Trophoblast cell (in vitro differentiated cells and primary cell): Measurements from ENCODE around the gene CDK6.

Source experiments
- DNase-seq, 2 donors: peaks; one replicate each; pipeline ENCODE4 v3.0.0-alpha.2; 2016
- H2AFZ ChIP-seq: 2 replicates; pipeline ENCODE4 v1.6.1; 2013; ENCODE audit warnings: low read length, moderate library complexity, mild to moderate bottlenecking; ENCODE audit not compliant: insufficient read depth, poor library complexity
- H2AK5ac ChIP-seq: 2 replicates; pipeline ENCODE4 v1.6.1; 2013; ENCODE audit warnings: mild to moderate bottlenecking, low read length
- H2BK120ac ChIP-seq: 2 replicates; pipeline ENCODE4 v1.6.1; 2013; ENCODE audit warnings: low read length, mild to moderate bottlenecking, moderate library complexity; ENCODE audit not compliant: insufficient read depth, poor library complexity
- H2BK12ac ChIP-seq: 2 replicates; pipeline ENCODE4 v1.6.1; 2013; ENCODE audit warnings: mild to moderate bottlenecking, low read length, moderate library complexity
- H2BK5ac ChIP-seq: 2 replicates; pipeline ENCODE4 v1.6.1; 2013; ENCODE audit warnings: low read length, low read depth, moderate library complexity, mild to moderate bottlenecking; ENCODE audit not compliant: poor library complexity
- H3K14ac ChIP-seq: 2 replicates; pipeline ENCODE4 v1.6.1; 2013; ENCODE audit warnings: mild to moderate bottlenecking, low read length
- H3K18ac ChIP-seq: 2 replicates; pipeline ENCODE4 v1.6.1; 2013; ENCODE audit warnings: mild to moderate bottlenecking, low read length
- H3K23ac ChIP-seq: 2 replicates; pipeline ENCODE4 v1.6.1; 2013; ENCODE audit warnings: low read length
- H3K27ac ChIP-seq: 2 replicates; pipeline ENCODE4 v1.5.1; 2013; ENCODE audit warnings: low read depth, mild to moderate bottlenecking, inconsistent platforms, low read length, moderate library complexity
- H3K27me3 ChIP-seq: 2 replicates; pipeline ENCODE4 v1.6.1; 2013; ENCODE audit warnings: inconsistent platforms, mild to moderate bottlenecking, low read length, moderate library complexity; ENCODE audit not compliant: insufficient read depth
- H3K36me3 ChIP-seq, 2 experiments: 1 replicate in 1 of 2; 2 replicates in 1 of 2; pipeline ENCODE4 v1.6.1; 2013; ENCODE audit warnings: low read length in 2 of 2, mild to moderate bottlenecking in 2 of 2, moderate library complexity in 1 of 2; ENCODE audit not compliant: insufficient read depth in 2 of 2, control insufficient read depth in 1 of 2
- H3K4ac ChIP-seq: 2 replicates; pipeline ENCODE4 v1.6.1; 2013; ENCODE audit warnings: low read depth, mild to moderate bottlenecking, low read length, moderate library complexity
- H3K4me1 ChIP-seq, 2 experiments: 1 replicate in 1 of 2; 2 replicates in 1 of 2; pipeline ENCODE4 v1.6.1; 2013; ENCODE audit warnings: low read length in 2 of 2, mild to moderate bottlenecking in 2 of 2, moderate library complexity in 1 of 2; ENCODE audit not compliant: insufficient read depth in 2 of 2, control insufficient read depth in 1 of 2
- H3K4me2 ChIP-seq: 2 replicates; pipeline ENCODE4 v1.6.1; 2013; ENCODE audit warnings: inconsistent platforms, mild to moderate bottlenecking, low read length, moderate library complexity
- H3K4me3 ChIP-seq: 2 replicates; pipeline ENCODE4 v1.5.1; 2013; ENCODE audit warnings: mild to moderate bottlenecking, low read depth, low read length, inconsistent platforms
- H3K79me1 ChIP-seq: one replicate; pipeline ENCODE4 v1.6.1; 2013; ENCODE audit warnings: low read length
- H3K79me2 ChIP-seq: 2 replicates; pipeline ENCODE4 v1.6.1; 2013; ENCODE audit warnings: low read length, mild to moderate bottlenecking; ENCODE audit not compliant: control insufficient read depth, insufficient read depth, poor library complexity
- H3K9ac ChIP-seq: 2 replicates; pipeline ENCODE4 v1.6.1; 2013; ENCODE audit warnings: mild to moderate bottlenecking, low read length
- H3K9me3 ChIP-seq: 2 replicates; pipeline ENCODE4 v1.6.1; 2013; ENCODE audit warnings: low read depth, mild to moderate bottlenecking, control low read depth, inconsistent platforms, low read length; ENCODE audit not compliant: insufficient read depth
- H4K12ac ChIP-seq: 2 replicates; pipeline ENCODE4 v1.6.1; 2013; ENCODE audit warnings: low read depth, mild to moderate bottlenecking, low read length, moderate library complexity
- H4K8ac ChIP-seq: 2 replicates; pipeline ENCODE4 v1.6.1; 2013; ENCODE audit warnings: low read depth, mild to moderate bottlenecking, low read length, moderate library complexity
- H4K91ac ChIP-seq: one replicate; pipeline ENCODE4 v1.6.1; 2013; ENCODE audit warnings: low read depth, mild to moderate bottlenecking, low read length, moderate library complexity
- WGBS: extraction: QIAGEN DNeasy Blood & Tissue Kit; methylation state at CpG from one replicate; pipeline ENCODE4 v1.1.7; 2013; ENCODE audit warnings: missing lambda C conversion rate; ENCODE audit not compliant: insufficient read length, insufficient coverage; ENCODE audit errors: extremely low coverage; 5-methylcytosine and 5-hydroxymethylcytosine counted together

Gene CDK6

DNA sequence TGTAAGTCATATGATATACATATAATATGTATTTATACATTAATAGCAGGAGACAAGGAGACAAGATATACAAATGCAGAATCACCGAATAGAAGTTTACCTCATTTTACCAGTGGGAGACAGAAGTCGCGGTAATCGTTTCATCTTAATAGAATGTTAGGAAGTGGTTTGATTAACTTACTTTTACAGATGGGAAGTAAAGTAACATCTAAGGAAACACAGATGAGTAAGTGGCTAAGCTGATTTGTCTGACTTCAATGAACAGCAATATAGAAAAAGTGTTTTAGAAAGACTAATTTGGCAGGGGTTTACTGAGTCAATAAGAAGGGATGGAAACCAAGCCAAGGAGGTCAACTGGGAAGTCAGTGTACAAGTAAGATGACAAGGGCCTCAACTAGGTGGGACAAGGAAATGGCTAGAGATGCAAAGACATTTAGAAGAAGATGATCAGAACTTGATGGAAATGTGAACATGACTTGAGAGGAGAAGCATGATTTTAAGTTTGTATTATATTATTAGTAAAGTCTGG, 210.0 kb downstream of the CDK6 start:
- H3K14ac ChIP-seq: no peak overlapping the region
- H3K23ac ChIP-seq: no peak overlapping the region
- H3K27ac ChIP-seq: no peak overlapping the region
- no peak overlapping the region for H2BK12ac ChIP-seq
- no peak overlapping the region for H4K91ac ChIP-seq
- H3K27me3 ChIP-seq: no peaks in the 10 kb centered on the region
- H3K4me1 ChIP-seq: no peaks in the 10 kb centered on the region
- WGBS: no CpG with 5 or more reads among the region's 4 CpGs
- H2AFZ ChIP-seq: no peak overlapping the region
- H3K79me1 ChIP-seq: no peaks in the 10 kb centered on the region
- no peak overlapping the region for H3K9ac ChIP-seq
- H2BK5ac ChIP-seq: no peak overlapping the region
- H3K79me2 ChIP-seq: no peaks in the 10 kb centered on the region
- H3K4me2 ChIP-seq: no peak overlapping the region
- no peak for DNase-seq
- H3K18ac ChIP-seq: no peak overlapping the region
- no peak overlapping the region for H4K12ac ChIP-seq
- H2BK120ac ChIP-seq: no peak overlapping the region
- H4K8ac ChIP-seq: no peak overlapping the region
- H3K4me3 ChIP-seq: no peak overlapping the region
- peaks cover 0 to 5% of the 10 kb centered on the region in 2 experiments for H3K36me3 ChIP-seq
- no peak overlapping the region for H3K4ac ChIP-seq
- H2AK5ac ChIP-seq: no peak overlapping the region
- H3K9me3 ChIP-seq: no peaks in the 10 kb centered on the region

GRCh38 chr7:92625617-92626016, 210.8 kb downstream of the CDK6 start:
- Histone ChIP-seq H3K36me3 (peaks cover under 1 to 5% of the 10 kb centered on the region in 2 experiments), H2BK120ac (no peak overlapping the region), H2AFZ (no peak overlapping the region), H3K23ac (no peak overlapping the region), H3K79me1 (no peaks in the 10 kb centered on the region), H4K12ac (no peak overlapping the region), H3K4me2 (no peak overlapping the region), H2AK5ac (no peak overlapping the region), H2BK5ac (no peak overlapping the region), H2BK12ac (no peak overlapping the region), H3K79me2 (no peaks in the 10 kb centered on the region), H3K4me1 (no peaks in the 10 kb centered on the region), H3K9ac (no peak overlapping the region), H3K14ac (no peak overlapping the region), H3K27me3 (no peaks in the 10 kb centered on the region), H3K18ac (no peak overlapping the region), H3K27ac (no peak overlapping the region), H4K91ac (no peak overlapping the region), H3K4me3 (no peak overlapping the region), H3K9me3 (no peaks in the 10 kb centered on the region), H4K8ac (no peak overlapping the region), H3K4ac (no peak overlapping the region)
- DNase-seq: no peak

GRCh38 chr7:92624298-92624996, 211.9 kb downstream of the CDK6 start:
- no CpG with 5 or more reads among the region's 2 CpGs for WGBS

GRCh38 chr7:92623544-92623943, 212.8 kb downstream of the CDK6 start:
- Histone ChIP-seq H3K18ac (no peak overlapping the region), H4K8ac (no peak overlapping the region), H3K4ac (no peak overlapping the region), H2BK5ac (no peak overlapping the region), H2BK120ac (no peak overlapping the region), H3K4me2 (no peak overlapping the region), H3K4me1 (no peaks in the 10 kb centered on the region), H3K27ac (no peak overlapping the region), H3K27me3 (no peaks in the 10 kb centered on the region), H3K14ac (no peak overlapping the region), H3K79me1 (no peaks in the 10 kb centered on the region), H2AK5ac (no peak overlapping the region), H3K9me3 (no peaks in the 10 kb centered on the region), H3K23ac (no peak overlapping the region), H4K12ac (no peak overlapping the region), H3K4me3 (no peak overlapping the region), H3K36me3 (peaks cover 3 to 7% of the 10 kb centered on the region in 2 experiments), H4K91ac (no peak overlapping the region), H3K9ac (no peak overlapping the region), H3K79me2 (no peaks in the 10 kb centered on the region), H2BK12ac (no peak overlapping the region), H2AFZ (no peak overlapping the region)
- no CpG with 5 or more reads among the region's 1 CpG for WGBS
- no peak for DNase-seq

More at GRCh38 chr7:92624298-92624996, 211.9 kb downstream of the CDK6 start:
- Histone ChIP-seq H3K79me2 (no peaks in the 10 kb centered on the region), H3K14ac (no peak overlapping the region), H3K79me1 (no peaks in the 10 kb centered on the region), H4K12ac (no peak overlapping the region), H3K23ac (no peak overlapping the region), H3K27ac (no peak overlapping the region), H3K18ac (no peak overlapping the region), H3K9me3 (no peaks in the 10 kb centered on the region), H4K8ac (no peak overlapping the region), H3K36me3 (peaks cover 3 to 6% of the 10 kb centered on the region in 2 experiments), H3K4ac (no peak overlapping the region), H2AK5ac (no peak overlapping the region), H2BK5ac (no peak overlapping the region), H3K4me2 (no peak overlapping the region), H3K4me3 (no peak overlapping the region), H3K4me1 (no peaks in the 10 kb centered on the region), H2BK12ac (no peak overlapping the region), H3K27me3 (no peaks in the 10 kb centered on the region), H4K91ac (no peak overlapping the region), H3K9ac (no peak overlapping the region), H2AFZ (no peak overlapping the region), H2BK120ac (no peak overlapping the region)
- DNase-seq: no peak
